Measurements from ENCODE around the gene KCNMB2. TPM values are rescaled to one million over a fixed set of nuclear protein-coding genes. Genes with fewer than 3 reads are reported as not detected.

KCNMB2 gene
- polyA plus RNA-seq, 1 experiment: not detected

GRCh38 chr3:178684881-178685590 is 148.8 kb downstream of the KCNMB2 start:
- H3K27me3 ChIP-seq (ENCODE audit: control insufficient read depth, insufficient read depth, low read length): no peaks in the 10 kb centered on the region
- H3K36me3 ChIP-seq (ENCODE audit: control insufficient read depth, insufficient read depth, low read length): no peaks in the 10 kb centered on the region
- ChIA-PET POLR2A (no interaction called here), CTCF (no interaction called here)
- H3K4me3 ChIP-seq (ENCODE audit: low read depth, low read length): no peak overlapping the region
- TF ChIP-seq, protein P1, sequence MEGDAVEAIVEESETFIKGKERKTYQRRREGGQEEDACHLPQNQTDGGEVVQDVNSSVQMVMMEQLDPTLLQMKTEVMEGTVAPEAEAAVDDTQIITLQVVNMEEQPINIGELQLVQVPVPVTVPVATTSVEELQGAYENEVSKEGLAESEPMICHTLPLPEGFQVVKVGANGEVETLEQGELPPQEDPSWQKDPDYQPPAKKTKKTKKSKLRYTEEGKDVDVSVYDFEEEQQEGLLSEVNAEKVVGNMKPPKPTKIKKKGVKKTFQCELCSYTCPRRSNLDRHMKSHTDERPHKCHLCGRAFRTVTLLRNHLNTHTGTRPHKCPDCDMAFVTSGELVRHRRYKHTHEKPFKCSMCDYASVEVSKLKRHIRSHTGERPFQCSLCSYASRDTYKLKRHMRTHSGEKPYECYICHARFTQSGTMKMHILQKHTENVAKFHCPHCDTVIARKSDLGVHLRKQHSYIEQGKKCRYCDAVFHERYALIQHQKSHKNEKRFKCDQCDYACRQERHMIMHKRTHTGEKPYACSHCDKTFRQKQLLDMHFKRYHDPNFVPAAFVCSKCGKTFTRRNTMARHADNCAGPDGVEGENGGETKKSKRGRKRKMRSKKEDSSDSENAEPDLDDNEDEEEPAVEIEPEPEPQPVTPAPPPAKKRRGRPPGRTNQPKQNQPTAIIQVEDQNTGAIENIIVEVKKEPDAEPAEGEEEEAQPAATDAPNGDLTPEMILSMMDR (IDR thresholded peaks at IDR 0.05; ENCODE audit: insufficient read depth, low read depth, low read length): no peak
- DNase-seq (ENCODE audit: low read depth): no peak

- Histone ChIP-seq H3K4me3 (ENCODE audit: low read depth, low read length) (no peak overlapping the region), H3K36me3 (ENCODE audit: control insufficient read depth, insufficient read depth, low read length) (no peaks in the 10 kb centered on the region), H3K27me3 (ENCODE audit: control insufficient read depth, insufficient read depth, low read length) (no peaks in the 10 kb centered on the region)
- CTCF ChIA-PET: no interaction called here
- TF ChIP-seq, protein P1 (IDR thresholded peaks at IDR 0.05; ENCODE audit: insufficient read depth, low read depth, low read length): no peak
- DNase-seq (ENCODE audit: low read depth): no peak
- POLR2A ChIA-PET: no interaction called here
Observed at GRCh38 chr3:178685591-178685906, 149.3 kb downstream of the KCNMB2 start.

DNA sequence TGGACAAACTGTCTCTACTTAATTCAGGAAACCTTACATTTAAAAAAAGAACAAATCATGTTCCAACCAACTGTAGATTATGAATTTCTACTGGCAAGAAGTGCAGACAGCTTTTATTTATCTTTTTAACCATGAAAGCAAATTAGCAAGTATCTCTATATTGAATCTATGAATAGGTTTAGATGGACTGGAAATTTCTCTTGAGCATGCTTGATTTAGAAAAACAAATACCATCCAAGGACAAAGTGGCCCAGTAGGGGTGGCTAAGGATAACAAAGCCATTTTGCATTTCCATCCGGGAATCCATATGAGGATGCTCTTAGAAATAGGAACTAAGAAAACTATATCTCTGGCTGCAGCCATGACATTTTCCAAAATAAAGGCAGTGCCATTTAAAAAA is 150.6 kb downstream of the KCNMB2 start:
- TF ChIP-seq, protein P1 (IDR thresholded peaks at IDR 0.05; ENCODE audit: insufficient read depth, low read depth, low read length): no peak
- POLR2A ChIA-PET: no interaction called here
- Histone ChIP-seq H3K4me3 (ENCODE audit: low read depth, low read length) (no peak overlapping the region), H3K27me3 (ENCODE audit: control insufficient read depth, insufficient read depth, low read length) (no peaks in the 10 kb centered on the region), H3K36me3 (ENCODE audit: control insufficient read depth, insufficient read depth, low read length) (no peaks in the 10 kb centered on the region)
- CTCF ChIA-PET: no interaction called here
- no peak for DNase-seq (ENCODE audit: low read depth)

DNA sequence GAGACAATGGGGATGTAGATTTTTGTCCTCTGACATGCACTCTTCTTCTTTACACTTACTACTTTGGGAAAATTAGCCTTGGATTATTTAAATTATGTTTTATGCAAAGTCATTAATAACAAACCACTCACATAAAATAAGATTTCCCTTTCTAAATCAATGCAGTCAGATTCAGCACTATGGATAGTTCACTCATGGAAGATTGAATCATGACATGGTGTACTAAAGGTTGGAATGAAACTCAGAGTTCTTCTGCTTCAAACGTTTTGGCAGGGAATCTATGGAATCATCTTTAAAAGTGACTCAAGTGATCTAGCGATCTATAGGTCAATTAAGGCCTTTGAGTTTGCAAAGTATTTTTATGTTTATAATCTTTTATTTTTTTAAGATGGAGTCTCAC is 154.3 kb downstream of the KCNMB2 start:
- DNase-seq (ENCODE audit: low read depth): no peak
- Histone ChIP-seq H3K36me3 (ENCODE audit: control insufficient read depth, insufficient read depth, low read length) (no peaks in the 10 kb centered on the region), H3K27me3 (ENCODE audit: control insufficient read depth, insufficient read depth, low read length) (no peaks in the 10 kb centered on the region), H3K4me3 (ENCODE audit: low read depth, low read length) (no peak overlapping the region)
- TF ChIP-seq, protein P1 (IDR thresholded peaks at IDR 0.05; ENCODE audit: insufficient read depth, low read depth, low read length): no peak
- CTCF ChIA-PET: no interaction called here
- POLR2A ChIA-PET: no interaction called here

- TF ChIP-seq, protein P1 (IDR thresholded peaks at IDR 0.05; ENCODE audit: insufficient read depth, low read depth, low read length): no peak
- ChIA-PET CTCF (no interaction called here), POLR2A (no interaction called here)
- no peak overlapping the region for H3K4me3 ChIP-seq (ENCODE audit: low read depth, low read length)
- no peak for DNase-seq (ENCODE audit: low read depth)
- H3K27me3 ChIP-seq (ENCODE audit: control insufficient read depth, insufficient read depth, low read length): no peaks in the 10 kb centered on the region
- H3K36me3 ChIP-seq (ENCODE audit: control insufficient read depth, insufficient read depth, low read length): no peaks in the 10 kb centered on the region
Observed at GRCh38 chr3:178699364-178699763, 163.1 kb downstream of the KCNMB2 start.
